IMR-90 (cell line): ENCODE results near the gene UBASH3A. TPM values are rescaled to one million over a fixed set of nuclear protein-coding genes. Genes with fewer than 3 reads are reported as not detected.

Experiments
- ATAC-seq: fragments of 200-7000 bp; cut with Tn5 transposase; 2 replicates; pipeline ENCODE4 v1.9.1; 2020; ENCODE audit warnings: low read depth, mild to moderate bottlenecking, moderate library complexity
- BruUV-seq: library from RNA; stranded (reverse); fragments of 400-500 nt; replicated peaks from 2 replicates; lab custom pipeline; 2021; lab: Mats Ljungman, UMichigan
- CTCF ChIA-PET: fragments of 300-600 bp; formaldehyde crosslinking; extraction: SDS; loops from one replicate; lab custom pipeline; 2021; ENCODE audit warnings: antibody characterized with exemption; lab: Yijun Ruan, JAX
- POLR2A ChIA-PET: fragments of 300-600 bp; sonication (Branson Sonifier 250); formaldehyde crosslinking; loops from one replicate; lab custom pipeline; 2022; ENCODE audit warnings: antibody characterized with exemption; ENCODE audit not compliant: unreplicated experiment; lab: Charles Lee
- DNase-seq: peaks from one replicate; pipeline ENCODE4 v3.0.0; 2013
- H2AFZ ChIP-seq: replicated peaks from 2 replicates; pipeline ENCODE3; 2013; ENCODE audit warnings: low read length, mild to moderate bottlenecking; ENCODE audit not compliant: poor library complexity
- H2AK5ac ChIP-seq: 2 replicates; pipeline ENCODE4 v1.6.1; 2013; ENCODE audit warnings: low read depth, low read length, inconsistent platforms
- H2AK9ac ChIP-seq: replicated peaks from 2 replicates; pipeline ENCODE3; 2013; ENCODE audit warnings: mild to moderate bottlenecking, low read depth, low read length, moderate library complexity; ENCODE audit not compliant: poor library complexity
- H2BK120ac ChIP-seq: 2 replicates; pipeline ENCODE4 v1.6.1; 2013; ENCODE audit warnings: low read depth, low read length, inconsistent platforms
- H2BK15ac ChIP-seq: 3 replicates; pipeline ENCODE4 v1.6.1; 2013; ENCODE audit warnings: low read depth, low read length, inconsistent platforms
- H2BK20ac ChIP-seq: 2 replicates; pipeline ENCODE4 v1.6.1; 2013; ENCODE audit warnings: low read depth, mild to moderate bottlenecking, inconsistent platforms, low read length, moderate library complexity
- H2BK5ac ChIP-seq: 2 replicates; pipeline ENCODE4 v1.6.1; 2013; ENCODE audit warnings: mild to moderate bottlenecking, low read depth, low read length, inconsistent platforms; ENCODE audit not compliant: poor library complexity, severe bottlenecking
- H3K14ac ChIP-seq: replicated peaks from 2 replicates; pipeline ENCODE4 v1.6.1; 2013; ENCODE audit warnings: low read depth, low read length, inconsistent platforms
- H3K18ac ChIP-seq: 2 replicates; pipeline ENCODE4 v1.6.1; 2013; ENCODE audit warnings: low read depth, low read length, control low read depth
- H3K23ac ChIP-seq: 2 replicates; pipeline ENCODE4 v1.6.1; 2013; ENCODE audit warnings: low read depth, low read length, inconsistent platforms
- H3K27ac ChIP-seq: 2 replicates; pipeline ENCODE4 v1.5.1; 2013; ENCODE audit warnings: mild to moderate bottlenecking, control low read depth, low read length; ENCODE audit not compliant: insufficient read depth
- H3K27me3 ChIP-seq: 2 replicates; pipeline ENCODE4 v1.6.1; 2013; ENCODE audit warnings: low read length; ENCODE audit not compliant: control insufficient read depth, insufficient read depth
- H3K36me3 ChIP-seq: 2 replicates; pipeline ENCODE4 v1.6.1; 2013; ENCODE audit warnings: low read length, mixed read lengths; ENCODE audit not compliant: control insufficient read depth, insufficient read depth
- H3K4ac ChIP-seq: 2 replicates; pipeline ENCODE4 v1.6.1; 2013; ENCODE audit warnings: low read depth, low read length, inconsistent platforms
- H3K4me1 ChIP-seq: 2 replicates; pipeline ENCODE4 v1.6.1; 2013; ENCODE audit warnings: low read length, mixed read lengths; ENCODE audit not compliant: control insufficient read depth, insufficient read depth
- H3K4me2 ChIP-seq: 2 replicates; pipeline ENCODE4 v1.6.1; 2013; ENCODE audit warnings: low read depth, mild to moderate bottlenecking, control low read depth, low read length, moderate library complexity
- H3K4me3 ChIP-seq: 2 replicates; pipeline ENCODE4 v1.5.1; 2013; ENCODE audit warnings: low read depth, mild to moderate bottlenecking, control low read depth, low read length, moderate library complexity; ENCODE audit not compliant: insufficient read depth
- H3K56ac ChIP-seq: 2 replicates; pipeline ENCODE4 v1.6.1; 2013; ENCODE audit warnings: low read length, inconsistent platforms; ENCODE audit not compliant: insufficient read depth; ENCODE audit errors: extremely low read depth
- H3K79me1 ChIP-seq, 2 experiments: 2 replicates each; pipeline ENCODE4 v1.6.1; 2013; ENCODE audit warnings: low read length in 2 of 2, inconsistent platforms in 1 of 2, low read depth in 1 of 2
- H3K9ac ChIP-seq: 2 replicates; pipeline ENCODE4 v1.6.1; 2013; ENCODE audit warnings: low read depth, low read length, control low read depth
- H3K9me1 ChIP-seq: 2 replicates; pipeline ENCODE4 v1.6.1; 2013; ENCODE audit warnings: low read length, inconsistent platforms; ENCODE audit not compliant: insufficient read depth
- H3K9me3 ChIP-seq: 2 replicates; pipeline ENCODE4 v1.6.1; 2013; ENCODE audit warnings: low read length; ENCODE audit not compliant: control insufficient read depth, insufficient read depth
- H4K20me1 ChIP-seq: 2 replicates; pipeline ENCODE4 v1.6.1; 2013; ENCODE audit warnings: low read length, inconsistent platforms; ENCODE audit not compliant: insufficient read depth
- H4K5ac ChIP-seq: 2 replicates; pipeline ENCODE4 v1.6.1; 2013; ENCODE audit warnings: mild to moderate bottlenecking, low read depth, low read length, control low read depth
- H4K8ac ChIP-seq, 2 experiments: 2 replicates each; pipeline ENCODE4 v1.6.1; 2013; ENCODE audit warnings: low read depth in 2 of 2, low read length in 2 of 2, control low read depth in 1 of 2, inconsistent platforms in 1 of 2
- H4K91ac ChIP-seq: 2 replicates; pipeline ENCODE4 v1.6.1; 2013; ENCODE audit warnings: low read depth, low read length, inconsistent platforms; ENCODE audit not compliant: insufficient read depth
- ELK1 ChIP-seq: fragments of 150-350 bp; IDR thresholded peaks from 2 replicates; pipeline ENCODE4 v1.6.1; 2016; ENCODE audit warnings: low read depth, mild to moderate bottlenecking, low read length, moderate library complexity, borderline replicate concordance
- POLR2A ChIP-seq: IDR thresholded peaks from 2 replicates; pipeline ENCODE4 v1.6.1; 2012; ENCODE audit warnings: mild to moderate bottlenecking, low read depth, low read length
- whole genome bisulfite sequencing, 2 experiments: methylation state at CpG; one replicate each; pipeline versions ENCODE4 v1.1.5 to v1.1.7; 2013; ENCODE audit warnings: missing lambda C conversion rate in 2 of 2; ENCODE audit not compliant: insufficient read length in 1 of 2; ENCODE audit errors: extremely low coverage in 2 of 2; 5-methylcytosine and 5-hydroxymethylcytosine counted together
- dilution Hi-C: fragments of 300-500 bp; cut with HindIII; formaldehyde crosslinking; loops from one replicate; pipeline ENCODE4 v1.14.3; 2018; ENCODE audit warnings: low sequenced_read_pairs; ENCODE audit not compliant: unreplicated experiment
- in situ Hi-C: fragments of 300-500 bp; cut with MboI; formaldehyde crosslinking; loops from 3 replicates; pipeline ENCODE4 v1.14.3; 2019; ENCODE audit warnings: low sequenced_read_pairs, inconsistent platforms, mixed read lengths
- intact Hi-C: fragments of 100-400 bp; cut with micrococcal nuclease; formaldehyde crosslinking; loops from 2 replicates; pipeline ENCODE4 v1.10.0; 2022
- polyA plus RNA-seq, 3 experiments: library from polyadenylated mRNA; depleted of rRNA; stranded (reverse); fragments of >200 nt; gene quantifications; 2 replicates each; pipeline ENCODE4 v1.2.3, GENCODE V29; 2012; ENCODE audit warnings: low replicate concordance in 1 of 3
- total RNA-seq: library from RNA; depleted of rRNA; stranded (reverse); fragments of >200 nt; gene quantifications from 2 replicates; pipeline ENCODE4 v1.2.3, GENCODE V29; 2012

UBASH3A gene
- total and polyA plus RNA-seq, 2 of the 4 experiments (the other 2 are of a cell fraction) = not detected

DNA sequence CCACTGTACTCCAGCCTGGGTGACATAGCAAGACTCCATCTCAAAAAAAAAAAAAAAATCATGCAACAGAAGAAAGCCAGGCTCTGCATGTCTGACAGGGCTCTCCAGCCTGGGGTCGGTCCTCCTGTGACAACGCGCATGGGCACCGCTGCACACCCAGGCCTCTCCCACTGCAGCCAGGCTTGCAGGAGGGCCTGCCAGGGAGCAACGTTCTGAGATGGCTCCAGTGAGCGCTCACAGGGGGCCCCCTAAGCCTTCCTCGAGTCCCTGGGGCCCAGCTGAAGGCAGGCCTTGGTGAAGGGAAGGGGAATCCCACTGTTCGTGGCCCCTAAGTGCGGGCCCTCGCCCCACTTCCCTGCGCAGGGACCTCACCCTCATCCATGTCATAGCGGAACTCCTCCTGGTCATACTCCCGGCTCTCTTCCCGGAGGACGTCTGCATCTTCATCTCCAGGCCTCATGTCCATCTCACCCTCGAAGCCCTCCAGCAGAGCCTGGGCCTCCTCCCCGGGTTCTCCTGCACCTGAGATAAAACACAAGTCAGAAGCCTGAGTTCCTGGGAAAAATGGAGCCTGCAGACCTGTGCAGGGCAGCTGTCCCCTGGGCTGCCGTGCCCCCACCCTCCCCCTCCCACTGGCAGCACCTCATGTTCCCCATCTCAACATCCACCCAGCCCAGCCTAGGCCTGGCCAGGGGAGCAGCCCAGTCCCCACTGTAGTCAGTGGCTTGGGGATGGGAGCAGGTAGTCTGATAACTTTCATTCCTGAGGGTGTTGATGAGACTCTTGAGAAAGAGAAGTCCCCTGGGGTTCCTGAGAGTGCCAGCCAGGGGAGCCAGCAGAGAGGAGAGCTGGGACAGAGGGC, 72.1 kb downstream of the UBASH3A start:
- intact Hi-C loops (no loop called here), in situ Hi-C loops (no loop called here), dilution Hi-C loops (no loop called here)
- Histone ChIP-seq H2AFZ (no peak overlapping the region), H3K9me1 (no peaks in the 10 kb centered on the region), H4K5ac (no peak overlapping the region), H3K23ac (no peak overlapping the region), H3K79me1 (no peaks in the 10 kb centered on the region), H3K9me3 (no peaks in the 10 kb centered on the region), H3K4me1 (no peaks in the 10 kb centered on the region), H2BK5ac (no peak overlapping the region), H2AK9ac (no peak overlapping the region), H3K9ac (no peak overlapping the region), H2BK20ac (no peak overlapping the region), H3K56ac (no peak overlapping the region), H3K4me2 (no peak overlapping the region), H3K14ac (no peak overlapping the region), H2AK5ac (no peak overlapping the region), H4K8ac (no peak overlapping the region), H2BK120ac (no peak overlapping the region), H3K27me3 (peaks cover 12% of the 10 kb centered on the region; the same call in 1 of the 2 replicates), H3K4me3 (no peak overlapping the region), H3K4ac (no peak overlapping the region), H4K91ac (no peak overlapping the region), H3K18ac (no peak overlapping the region), H4K20me1 (no peaks in the 10 kb centered on the region), H3K27ac (no peak overlapping the region), H2BK15ac (no peak overlapping the region), H3K36me3 (no peaks in the 10 kb centered on the region)
- CTCF ChIA-PET = no interaction called here
- DNase-seq (no peak), ATAC-seq (no peak)
- 81% methylated on average over 7 of the region's 18 CpGs; no CpG with 5 or more reads in 1 of the 2 experiments for WGBS, 2 experiments
- TF ChIP-seq POLR2A = no peak
- no peak for TF ChIP-seq ELK1
- BruUV-seq = no TSS peak
- POLR2A ChIA-PET = no interaction called here
